H1 (cell line): Measurements from ENCODE around the gene ZAR1. TPM values are rescaled to one million over a fixed set of nuclear protein-coding genes. Genes with fewer than 3 reads are reported as not detected.

Source experiments
- CTCF ChIA-PET: fragments of 300-600 bp; sonication (Branson Sonifier 250); formaldehyde crosslinking; loops from one replicate; lab custom pipeline; 2021; ENCODE audit not compliant: partially characterized antibody; lab: Charles Lee
- POLR2A ChIA-PET: fragments of 300-600 bp; sonication (Branson Sonifier 250); formaldehyde crosslinking; loops from one replicate; lab custom pipeline; 2021; ENCODE audit warnings: inconsistent platforms; ENCODE audit not compliant: partially characterized antibody; lab: Charles Lee
- DNase-seq, 2 experiments: peaks; one replicate each; pipeline versions ENCODE4 v3.0.0 to v3.0.0-alpha.2; 2010 to 2022; ENCODE audit warnings: low spot score in 2 of 2, low read depth in 1 of 2, mixed read lengths in 1 of 2
- FAIRE-seq: peaks from 2 replicates; lab custom pipeline; 2011; peaks lifted over from hg19 to GRCh38; lab: Jason Lieb, UNC
- H2AFZ ChIP-seq: 2 replicates; pipeline ENCODE4 v1.8.1; 2012; ENCODE audit warnings: low read length, inconsistent platforms
- H2AK5ac ChIP-seq: 2 replicates; pipeline ENCODE4 v1.6.1; 2013; ENCODE audit warnings: low read depth, low read length
- H2BK120ac ChIP-seq: replicated peaks from 2 replicates; pipeline ENCODE3; 2013; ENCODE audit warnings: low read depth, low read length, inconsistent platforms
- H2BK12ac ChIP-seq: 2 replicates; pipeline ENCODE4 v1.6.1; 2013; ENCODE audit warnings: low read depth, low read length
- H2BK15ac ChIP-seq: 2 replicates; pipeline ENCODE4 v1.6.1; 2013; ENCODE audit warnings: low read length
- H2BK20ac ChIP-seq: 2 replicates; pipeline ENCODE4 v1.6.1; 2013; ENCODE audit warnings: low read length
- H2BK5ac ChIP-seq: 2 replicates; pipeline ENCODE4 v1.6.1; 2013; ENCODE audit warnings: low read depth, low read length
- H3K14ac ChIP-seq: 2 replicates; pipeline ENCODE4 v1.6.1; 2013; ENCODE audit warnings: inconsistent platforms; ENCODE audit not compliant: insufficient read length
- H3K18ac ChIP-seq: 2 replicates; pipeline ENCODE4 v1.6.1; 2013; ENCODE audit warnings: low read length; ENCODE audit errors: extremely low read depth
- H3K23ac ChIP-seq: 2 replicates; pipeline ENCODE4 v1.6.1; 2013; ENCODE audit warnings: inconsistent platforms; ENCODE audit not compliant: insufficient read length
- H3K23me2 ChIP-seq: 2 replicates; pipeline ENCODE4 v1.6.1; 2013; ENCODE audit warnings: low read depth, low read length
- H3K27ac ChIP-seq: 2 replicates; pipeline ENCODE4 v1.6.1; 2011; ENCODE audit warnings: low read depth, low read length, inconsistent platforms
- H3K27me3 ChIP-seq, 4 experiments: replicated peaks in 1 of 4; 1 replicate in 1 of 4; 2 replicates in 3 of 4; pipeline versions ENCODE4 v1.6.1 to v1.8.1; 2011 to 2013; ENCODE audit warnings: low read length in 3 of 4, mild to moderate bottlenecking in 3 of 4, inconsistent platforms in 2 of 4, mixed read lengths in 2 of 4, moderate library complexity in 1 of 4; ENCODE audit not compliant: control insufficient read depth in 3 of 4, insufficient read depth in 3 of 4; ENCODE audit errors: extremely low read depth in 1 of 4
- H3K36me3 ChIP-seq, 4 experiments: 2 replicates each; pipeline versions ENCODE4 v1.6.1 to v1.8.1; 2011 to 2013; ENCODE audit warnings: mild to moderate bottlenecking in 4 of 4, low read length in 3 of 4, moderate library complexity in 2 of 4, control low read depth in 1 of 4, inconsistent platforms in 1 of 4; ENCODE audit not compliant: insufficient read depth in 4 of 4, control insufficient read depth in 2 of 4
- H3K4ac ChIP-seq: replicated peaks from 2 replicates; pipeline ENCODE3; 2013; ENCODE audit warnings: low read length, low read depth, mixed read lengths, inconsistent platforms; ENCODE audit not compliant: insufficient read length
- H3K4me1 ChIP-seq, 4 experiments: replicated peaks in 1 of 4; 1 replicate in 1 of 4; 2 replicates in 3 of 4; pipeline versions ENCODE4 v1.6.1 to v1.8.1; 2011 to 2013; ENCODE audit warnings: low read length in 3 of 4, inconsistent platforms in 2 of 4, mixed read lengths in 1 of 4; ENCODE audit not compliant: insufficient read depth in 4 of 4, control insufficient read depth in 3 of 4
- H3K4me2 ChIP-seq, 2 experiments: 2 replicates each; pipeline versions ENCODE4 v1.6.1 to v1.8.1; 2011 to 2013; ENCODE audit warnings: low read depth in 2 of 2, low read length in 2 of 2, control low read depth in 1 of 2, inconsistent platforms in 1 of 2, mild to moderate bottlenecking in 1 of 2; ENCODE audit not compliant: insufficient read depth in 1 of 2
- H3K4me3 ChIP-seq, 4 experiments: fragments of 200-600, 300-600 bp in 1 of 4; sonication (generic), shearing (Covaris generic), sonication (Bioruptor Twin) in 1 of 4; 2 replicates each; pipeline versions ENCODE4 v1.5.1 to v1.8.1; 2011 to 2016; ENCODE audit warnings: low read length in 4 of 4, low read depth in 3 of 4, control low read depth in 2 of 4, inconsistent platforms in 2 of 4, mild to moderate bottlenecking in 2 of 4, mixed read lengths in 1 of 4, moderate library complexity in 1 of 4; ENCODE audit not compliant: insufficient read depth in 2 of 4; ENCODE audit errors: extremely low read depth in 1 of 4
- H3K56ac ChIP-seq: replicated peaks from 2 replicates; pipeline ENCODE3; 2013; ENCODE audit warnings: low read depth, mild to moderate bottlenecking, mixed read lengths, low read length, inconsistent platforms; ENCODE audit not compliant: insufficient read length
- H3K79me1 ChIP-seq: 2 replicates; pipeline ENCODE4 v1.6.1; 2013; ENCODE audit warnings: low read depth, low read length, control low read depth
- H3K79me2 ChIP-seq, 2 experiments: 2 replicates each; pipeline versions ENCODE4 v1.6.1 to v1.8.1; 2012 to 2013; ENCODE audit warnings: low read length in 2 of 2, mild to moderate bottlenecking in 2 of 2, inconsistent platforms in 1 of 2; ENCODE audit not compliant: insufficient read depth in 2 of 2, control insufficient read depth in 1 of 2
- H3K9ac ChIP-seq, 4 experiments: replicated peaks in 1 of 4; 1 replicate in 1 of 4; 2 replicates in 3 of 4; pipeline versions ENCODE4 v1.6.1 to v1.8.1; 2011 to 2013; ENCODE audit warnings: low read depth in 3 of 4, low read length in 3 of 4, control low read depth in 2 of 4, mild to moderate bottlenecking in 2 of 4, moderate library complexity in 2 of 4, inconsistent platforms in 1 of 4; ENCODE audit errors: extremely low read depth in 1 of 4
- H3K9me3 ChIP-seq, 2 experiments: 2 replicates each; pipeline versions ENCODE4 v1.6.1 to v1.8.1; 2012 to 2013; ENCODE audit warnings: mild to moderate bottlenecking in 2 of 2, moderate library complexity in 2 of 2, control low read depth in 1 of 2, inconsistent platforms in 1 of 2, low read depth in 1 of 2, low read length in 1 of 2, mixed read lengths in 1 of 2; ENCODE audit not compliant: insufficient read depth in 2 of 2
- H4K20me1 ChIP-seq, 2 experiments: replicated peaks in 1 of 2; 2 replicates each; pipeline versions ENCODE3 to v1.8.1; 2011 to 2013; ENCODE audit warnings: inconsistent platforms in 2 of 2, low read length in 2 of 2, mild to moderate bottlenecking in 1 of 2; ENCODE audit not compliant: insufficient read depth in 2 of 2, control insufficient read depth in 1 of 2
- H4K5ac ChIP-seq: 2 replicates; pipeline ENCODE4 v1.6.1; 2013; ENCODE audit warnings: low read length, low read depth, mixed read lengths, inconsistent platforms; ENCODE audit not compliant: insufficient read length
- H4K8ac ChIP-seq: 2 replicates; pipeline ENCODE4 v1.8.0; 2013; ENCODE audit warnings: mild to moderate bottlenecking, moderate library complexity, low read length, inconsistent platforms; ENCODE audit not compliant: insufficient read depth; ENCODE audit errors: extremely low read depth
- H4K91ac ChIP-seq: replicated peaks from 2 replicates; pipeline ENCODE3; 2013; ENCODE audit warnings: low read length, mixed read lengths, inconsistent platforms; ENCODE audit not compliant: insufficient read length
- CREB1 ChIP-seq: IDR thresholded peaks from 2 replicates; pipeline ENCODE4 v1.6.1; 2012; ENCODE audit warnings: inconsistent platforms
- SRF ChIP-seq: IDR thresholded peaks from 2 replicates; pipeline ENCODE4 v1.6.1; 2011; ENCODE audit warnings: mild to moderate bottlenecking, low read depth, low read length, moderate library complexity
- TAF1 ChIP-seq: IDR thresholded peaks from 2 replicates; pipeline ENCODE4 v1.6.1; 2011; ENCODE audit warnings: mild to moderate bottlenecking, low read depth, low read length
- polyA plus RNA-seq, 7 experiments: library from polyadenylated mRNA; depleted of rRNA in 3 of 7; stranded (reverse) in 5 of 7; unstranded in 2 of 7; fragments of >200 nt in 5 of 7; fragments of 200-250 nt in 2 of 7; gene quantifications; 1 replicate in 5 of 7; 2 replicates in 1 of 7; 4 replicates in 1 of 7; pipeline versions ENCODE4 v1.2.1 to v1.2.3, GENCODE V29; 2011 to 2013; ENCODE audit warnings: missing spikeins in 2 of 7, mixed read lengths in 2 of 7
- total RNA-seq: library from RNA; stranded (reverse); fragmentation: NEBNext Ultra II Directional; extraction: Animal tissue kit (Norgen Biotek cat#: 25700); gene quantifications from 2 replicates; pipeline ENCODE4 v1.2.1, GENCODE V29; 2021

Gene ZAR1
- total and polyA plus RNA-seq, 2 of the 8 experiments (the other 6 are each of a cell fraction or from before 2014, with no cell fraction given): 0.33 to 0.78 TPM

DNA sequence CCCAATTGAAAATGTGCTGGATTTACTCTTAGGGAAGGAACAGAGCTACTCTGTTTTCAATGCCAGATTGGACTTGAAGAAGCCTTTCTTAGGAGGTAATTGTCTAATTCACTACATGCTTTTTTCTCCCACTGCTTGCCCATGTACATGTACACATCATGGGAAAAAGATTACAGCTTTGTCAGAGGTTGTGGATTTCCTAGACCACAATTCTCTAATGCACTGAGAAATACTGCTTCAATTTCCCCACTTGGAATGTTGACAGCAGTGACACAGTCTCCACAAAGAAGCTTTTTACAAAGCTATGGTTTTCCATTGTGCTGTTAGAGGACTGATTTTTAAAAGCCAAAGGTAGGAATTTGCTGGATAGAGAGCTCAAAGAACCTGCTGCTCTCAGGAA is 19.5 kb downstream of the ZAR1 start:
- Histone ChIP-seq H4K8ac (no peak overlapping the region), H2AFZ (no peak overlapping the region), H2BK120ac (no peak overlapping the region), H3K79me2 (no peaks in the 10 kb centered on the region), H3K36me3 (peaks cover 0 to 52% (median 29%) of the 10 kb centered on the region in 4 experiments; a peak in 7 of 8 replicates), H3K14ac (no peak overlapping the region), H2BK5ac (no peak overlapping the region), H3K23me2 (no peaks in the 10 kb centered on the region), H3K23ac (no peak overlapping the region), H4K5ac (no peak overlapping the region), H3K79me1 (no peaks in the 10 kb centered on the region), H2BK15ac (no peak overlapping the region), H2AK5ac (no peak overlapping the region), H3K18ac (no peak overlapping the region), H3K56ac (no peak overlapping the region), H3K27ac (no peak overlapping the region), H2BK12ac (no peak overlapping the region), H2BK20ac (no peak overlapping the region), H3K9ac (no peak overlapping the region), H3K4me1 (no peaks in the 10 kb centered on the region), H3K27me3 (no peaks in the 10 kb centered on the region), H4K91ac (no peak overlapping the region), H3K4me2 (no peak overlapping the region), H4K20me1 (peaks cover 0 to 2% of the 10 kb centered on the region in 2 experiments), H3K9me3 (no peaks in the 10 kb centered on the region), H3K4ac (no peak overlapping the region), H3K4me3 (no peak overlapping the region)
- TF ChIP-seq SRF (no peak), TAF1 (no peak), CREB1 (no peak)
- FAIRE-seq (no peak), DNase-seq (no peak)
- CTCF ChIA-PET: interaction anchor here (1.6 kb wide), 1 partner anchor 234 kb away, joined by 3 read pairs; no protein-coding TSS in a partner anchor
- POLR2A ChIA-PET: interaction anchor here (0.8 kb wide), 1 partner anchor 15 kb away, joined by 3 read pairs; no protein-coding TSS in a partner anchor
